A172 (cell line): ENCODE data around the gene INHA. TPM values are rescaled to one million over a fixed set of nuclear protein-coding genes. Genes with fewer than 3 reads are reported as not detected.

ENCODE experiments used
- DNase-seq: peaks from one replicate; pipeline ENCODE4 v3.0.0-alpha.2; 2015; ENCODE audit warnings: low spot score
- total RNA-seq: library from RNA; depleted of rRNA; stranded (reverse); fragments of >200 nt; shearing (Covaris generic); gene quantifications from 2 replicates; pipeline ENCODE4 v1.2.3, GENCODE V29; 2014

INHA gene
- total RNA-seq, 1 experiment from 2014 or later: not detected

GRCh38 chr2:219540784-219541504 is 31.2 kb upstream of the INHA start:
- no peak for DNase-seq

DNA sequence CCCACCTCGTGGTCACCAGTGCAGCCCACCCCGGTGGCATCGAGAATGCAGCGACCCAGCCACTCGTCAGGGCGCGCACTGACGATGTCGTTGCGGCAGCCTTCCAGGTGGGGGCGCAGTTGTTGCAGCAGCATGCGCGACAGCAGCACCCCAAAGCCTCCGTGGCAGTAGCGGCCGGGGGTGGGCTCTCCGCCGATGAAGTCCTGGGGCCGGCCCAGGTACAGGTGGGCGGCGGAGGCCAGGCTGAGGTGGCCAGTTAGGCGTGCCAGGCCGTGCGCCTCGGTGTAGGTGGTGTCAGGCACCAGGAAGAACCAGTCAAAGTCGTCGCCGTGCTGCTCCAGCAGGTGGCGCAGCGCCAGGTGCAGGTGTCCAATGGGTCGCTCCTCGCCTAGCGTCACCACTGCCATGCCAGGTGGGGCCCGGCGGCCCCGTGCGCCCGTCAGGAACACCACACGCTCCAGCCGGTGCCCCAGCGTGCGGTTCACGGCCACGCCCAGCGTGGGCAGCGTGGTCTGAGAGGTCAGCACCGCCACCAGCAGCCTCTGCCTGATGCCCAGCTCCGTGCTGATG is 30.4 kb upstream of the INHA start:
- no peak for DNase-seq

GRCh38 chr2:219542931-219543595 is 29.0 kb upstream of the INHA start:
- peak; percentile 24 for DNase-seq

- DNase-seq: peak; percentile 97
Observed at GRCh38 chr2:219543596-219544358, 28.3 kb upstream of the INHA start, which contains the start of the genes CHPF and TMEM198. CHPF (minus strand) TSS chr2:219543809; CDS start chr2:219543538, 271 bp downstream. TMEM198 (plus strand) TSS chr2:219544028; CDS start chr2:219544728, 700 bp downstream.

- DNase-seq: no peak
Observed at GRCh38 chr2:219544567-219544966, 27.5 kb upstream of the INHA start.

- no peak for DNase-seq
Observed at GRCh38 chr2:219545295-219545942, 26.7 kb upstream of the INHA start.

DNA sequence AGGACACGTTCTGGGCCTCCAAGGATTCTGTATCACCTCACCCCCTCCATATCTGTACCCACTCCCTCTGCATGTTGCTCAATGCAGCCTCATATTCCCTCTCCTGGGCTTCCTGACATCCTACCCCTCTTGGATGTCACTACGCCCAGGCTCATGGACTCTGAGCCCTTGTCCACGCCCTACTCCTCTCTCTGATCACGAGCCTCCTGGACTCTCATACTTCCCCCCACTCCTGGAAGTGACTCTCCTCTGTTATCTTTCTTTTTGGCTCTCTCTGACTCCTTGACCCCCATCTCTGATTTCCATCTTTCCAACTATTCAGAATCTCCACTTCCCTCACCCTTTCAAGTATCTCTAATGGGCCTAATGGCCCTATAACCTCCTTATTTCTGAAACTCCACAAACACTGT is 26.2 kb upstream of the INHA start:
- no peak for DNase-seq

DNA sequence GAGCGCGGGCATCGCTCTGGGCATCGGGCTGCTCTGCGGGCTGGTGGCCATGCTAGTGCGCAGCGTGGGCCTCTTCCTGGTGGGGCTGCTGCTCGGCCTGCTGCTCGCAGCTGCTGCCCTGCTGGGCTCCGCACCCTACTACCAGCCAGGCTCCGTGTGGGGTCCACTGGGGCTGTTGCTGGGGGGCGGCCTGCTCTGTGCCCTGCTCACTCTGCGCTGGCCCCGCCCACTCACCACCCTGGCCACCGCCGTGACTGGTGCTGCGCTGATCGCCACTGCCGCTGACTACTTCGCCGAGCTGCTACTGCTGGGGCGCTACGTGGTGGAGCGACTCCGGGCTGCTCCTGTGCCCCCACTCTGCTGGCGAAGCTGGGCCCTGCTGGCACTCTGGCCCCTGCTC is 24.5 kb upstream of the INHA start:
- DNase-seq: no peak

DNA sequence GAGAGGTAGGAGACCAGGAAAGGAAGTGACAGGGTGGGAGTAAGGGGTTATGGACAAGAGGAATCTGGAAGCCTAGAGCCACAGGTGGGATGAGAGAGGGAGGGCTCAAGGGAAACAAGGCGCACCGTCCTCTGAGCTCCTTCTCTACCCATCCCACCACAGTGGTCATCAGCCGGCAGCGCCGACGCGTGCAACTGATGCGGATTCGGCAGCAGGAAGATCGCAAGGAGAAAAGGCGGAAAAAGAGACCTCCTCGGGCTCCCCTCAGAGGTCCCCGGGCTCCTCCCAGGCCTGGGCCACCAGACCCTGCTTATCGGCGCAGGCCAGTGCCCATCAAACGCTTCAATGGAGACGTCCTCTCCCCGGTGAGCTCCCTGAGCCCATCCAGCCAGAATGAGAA is 23.1 kb upstream of the INHA start:
- no peak for DNase-seq

- DNase-seq: no peak
Observed at GRCh38 chr2:219549619-219550018, 22.5 kb upstream of the INHA start.

DNA sequence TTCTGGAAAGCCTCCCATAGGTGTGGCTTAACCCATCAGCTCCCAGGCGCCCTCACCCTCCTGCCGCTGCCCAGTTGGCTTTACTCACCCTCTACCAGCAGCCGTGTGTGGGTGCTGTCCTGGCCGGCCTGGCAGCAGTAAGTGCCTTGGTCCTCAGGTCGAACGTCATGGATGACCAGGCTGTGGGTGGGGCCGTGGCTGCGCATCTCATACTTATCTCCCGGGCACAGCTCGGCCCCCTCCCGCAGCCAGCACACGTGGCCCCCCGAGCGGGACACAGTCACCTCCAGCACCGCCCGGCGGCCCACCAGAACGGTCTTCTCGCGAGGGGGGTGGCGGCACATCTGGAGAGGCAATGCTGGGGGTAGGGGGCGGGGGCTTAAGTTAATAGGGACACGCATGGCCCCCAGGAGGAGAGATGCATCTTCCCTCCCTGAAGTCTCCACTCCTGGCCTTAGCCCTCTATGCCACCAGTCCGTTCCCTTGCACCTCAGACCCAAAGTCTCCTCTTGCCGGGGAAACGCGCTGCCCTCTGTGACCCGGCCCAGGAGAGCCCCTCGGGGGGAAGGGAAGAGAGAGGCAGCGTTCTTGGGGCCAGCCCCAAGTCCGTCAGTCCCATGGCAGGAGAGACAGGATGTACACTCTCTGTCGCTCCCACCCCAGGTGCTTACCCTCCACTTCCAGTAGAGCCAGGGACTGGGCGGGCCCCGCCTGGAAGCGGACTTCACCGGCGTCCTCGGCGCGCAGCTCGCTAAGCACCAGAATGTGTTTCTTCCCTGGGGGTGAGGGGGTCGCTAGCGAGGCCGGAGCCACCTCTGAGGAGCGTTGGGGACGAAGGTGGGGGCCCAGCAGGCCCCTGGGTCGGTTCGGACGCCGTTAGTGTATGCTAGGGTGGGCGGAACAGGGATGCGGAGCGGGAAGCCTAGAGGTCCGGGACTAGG is 20.4 kb upstream of the INHA start:
- DNase-seq: peak; percentile 46

GRCh38 chr2:219552382-219553167 is 19.5 kb upstream of the INHA start:
- peak; percentile 76 for DNase-seq

GRCh38 chr2:219553168-219553417 is 19.0 kb upstream of the INHA start:
- DNase-seq: no peak

DNA sequence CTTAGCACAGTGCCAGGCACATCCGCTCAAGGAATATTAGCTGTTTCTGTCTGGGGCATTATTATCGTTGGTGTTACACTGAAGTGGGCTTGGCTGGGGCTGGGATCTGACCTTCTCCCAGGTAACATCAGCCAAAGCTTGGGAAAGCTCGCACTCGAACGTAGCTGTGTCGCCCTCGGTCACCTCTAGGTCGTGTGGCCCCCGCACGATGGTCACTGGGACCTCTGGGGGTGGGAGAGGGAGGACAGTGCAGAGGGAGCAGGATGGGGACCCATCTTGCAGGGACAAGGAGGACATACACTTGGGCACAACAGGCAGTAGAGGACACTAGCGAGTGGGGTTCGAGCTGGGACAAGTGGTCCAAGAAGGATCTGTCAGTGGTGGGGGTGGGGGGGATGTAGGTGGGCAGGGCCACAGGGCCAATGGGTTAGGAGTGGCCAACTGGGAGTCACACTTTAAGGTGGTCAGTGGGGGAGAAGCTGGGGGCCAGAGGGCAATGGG is 18.6 kb upstream of the INHA start:
- DNase-seq: no peak

DNA sequence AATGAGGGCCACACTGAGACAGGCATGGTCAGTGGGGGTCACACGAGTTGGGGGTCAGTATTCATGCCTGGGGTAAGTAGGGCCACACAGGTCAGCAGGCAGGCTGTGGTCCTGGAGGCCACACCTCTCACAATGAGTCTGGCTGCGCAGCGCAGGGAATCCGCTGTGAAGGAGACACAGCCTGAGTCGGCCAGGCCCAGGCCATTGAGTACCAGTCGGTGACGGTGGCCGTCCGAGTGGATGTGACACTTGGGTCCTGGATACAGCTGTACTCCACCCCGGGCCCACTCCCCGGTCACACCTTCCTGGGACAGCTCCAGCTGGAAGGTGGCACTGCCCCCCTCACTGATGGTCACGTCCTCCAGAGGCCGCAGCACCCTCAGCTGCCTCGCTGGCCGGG is 17.8 kb upstream of the INHA start:
- no peak for DNase-seq

DNA sequence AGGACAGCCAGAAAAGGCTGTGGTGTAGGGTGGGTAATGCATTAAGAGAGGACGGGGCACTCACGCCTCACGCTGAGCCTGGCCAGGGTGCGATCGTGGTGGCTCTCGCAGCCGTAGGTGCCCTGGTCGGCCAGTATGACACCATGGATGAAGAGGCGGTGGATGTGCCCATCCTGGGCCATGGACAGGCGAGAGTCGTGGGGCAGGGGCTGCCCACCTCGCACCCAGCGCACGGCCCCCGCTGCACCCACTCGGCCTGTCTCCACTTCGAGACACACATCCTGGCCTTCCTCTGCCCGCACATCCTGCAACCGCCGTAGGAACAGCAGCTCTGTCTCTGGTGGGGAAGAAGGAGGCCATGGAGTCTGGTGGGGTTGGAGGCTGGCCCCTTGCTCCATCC is 16.2 kb upstream of the INHA start:
- DNase-seq: no peak

GRCh38 chr2:219556413-219556812 is 15.7 kb upstream of the INHA start:
- no peak for DNase-seq

DNA sequence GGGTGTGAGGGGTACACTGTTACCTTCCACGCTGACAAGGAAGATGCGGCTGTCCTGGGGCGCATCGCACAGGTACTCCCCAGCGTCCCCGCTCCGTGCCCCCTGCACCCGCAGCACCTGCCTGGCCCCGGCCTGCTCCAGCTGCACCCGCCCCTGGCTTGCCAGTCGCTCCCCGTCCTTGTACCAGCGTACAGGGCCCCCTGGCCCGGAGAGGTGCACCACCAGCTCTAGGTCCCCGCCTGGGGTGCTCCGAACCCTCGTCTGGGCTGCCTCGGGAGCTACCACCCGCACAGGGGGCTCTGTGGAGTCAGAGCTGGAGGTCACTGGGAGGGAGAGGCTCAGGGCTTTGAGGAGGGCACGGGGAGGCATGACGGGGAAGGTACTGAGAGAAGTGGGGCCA is 14.8 kb upstream of the INHA start:
- no peak for DNase-seq

- DNase-seq: no peak
Observed at GRCh38 chr2:219557791-219558785, 14.0 kb upstream of the INHA start.
